HCT116 (cell line): ENCODE results near the gene UBXN10. TPM values are rescaled to one million over a fixed set of nuclear protein-coding genes. Genes with fewer than 3 reads are reported as not detected.

Experiments
- ATAC-seq: fragments of 200-7000 bp; cut with Tn5 transposase; 2 replicates; pipeline ENCODE4 v1.9.1; 2020; ENCODE audit warnings: mild to moderate bottlenecking, moderate library complexity
- BruUV-seq: library from RNA; stranded (reverse); fragments of 400-500 nt; replicated peaks from 2 replicates; lab custom pipeline; 2021; lab: Mats Ljungman, UMichigan
- CTCF ChIA-PET: fragments of 300-600 bp; sonication (Branson Sonifier 250); formaldehyde crosslinking; loops from one replicate; lab custom pipeline; 2021; ENCODE audit warnings: antibody characterized with exemption; lab: Charles Lee
- POLR2A ChIA-PET: fragments of 300-600, 350-600 bp; sonication (Branson Sonifier 250); formaldehyde crosslinking; loops from one replicate; lab custom pipeline; 2021; ENCODE audit warnings: antibody characterized with exemption; lab: Charles Lee
- RAD21 ChIA-PET, 2 experiments: fragments of 300-600 bp; sonication (Branson Sonifier 250); formaldehyde crosslinking; loops; one replicate each; lab custom pipeline; 2023; ENCODE audit warnings: low total read pairs in 2 of 2; ENCODE audit not compliant: uncharacterized antibody in 2 of 2, unreplicated experiment in 2 of 2, low non-redundant PET in 1 of 2; lab: Charles Lee
- DNase-seq: peaks from one replicate; pipeline ENCODE4 v3.0.0-alpha.2; 2010; ENCODE audit warnings: low read depth, low spot score
- H2AFZ ChIP-seq: fragments of 200-600 bp; shearing (Covaris generic), sonication (generic); 2 replicates; pipeline ENCODE4 v1.6.1; 2017; ENCODE audit warnings: low read depth, mixed run types, mixed read lengths, antibody characterized with exemption, low read length; ENCODE audit not compliant: poor library complexity, severe bottlenecking
- H3K27ac ChIP-seq: 2 replicates; pipeline ENCODE4 v1.5.1; 2012; ENCODE audit warnings: low read depth, low read length
- H3K27me3 ChIP-seq: fragments of 200-600 bp; sonication (generic); 2 replicates; pipeline ENCODE4 v1.6.1; 2016; ENCODE audit warnings: mixed run types, low read length, mixed read lengths; ENCODE audit not compliant: insufficient read depth
- H3K36me3 ChIP-seq, 2 experiments: fragments of 200-500 bp in 1 of 2; fragments of 200-600 bp in 1 of 2; sonication (Bioruptor generic) in 1 of 2; sonication (generic) in 1 of 2; 2 replicates each; pipeline versions ENCODE4 v1.5.1 to v1.6.1; 2014 to 2016; ENCODE audit warnings: low read length in 2 of 2, inconsistent platforms in 1 of 2, mixed read lengths in 1 of 2, mixed run types in 1 of 2; ENCODE audit not compliant: insufficient read depth in 2 of 2, control insufficient read depth in 1 of 2
- H3K4me1 ChIP-seq, 2 experiments: fragments of 200-600 bp in 1 of 2; sonication (generic) in 1 of 2; 2 replicates each; pipeline versions ENCODE4 v1.5.1 to v1.6.1; 2012 to 2017; ENCODE audit warnings: low read length in 2 of 2, inconsistent platforms in 1 of 2, mild to moderate bottlenecking in 1 of 2, mixed read lengths in 1 of 2, mixed run types in 1 of 2, moderate library complexity in 1 of 2; ENCODE audit not compliant: insufficient read depth in 2 of 2, control insufficient read depth in 1 of 2
- H3K4me2 ChIP-seq: fragments of 200-600 bp; sonication (generic); 2 replicates; pipeline ENCODE4 v1.6.1; 2017; ENCODE audit warnings: mixed run types, low read length, mixed read lengths
- H3K4me3 ChIP-seq, 2 experiments: fragments of 200-600 bp in 1 of 2; sonication (generic) in 1 of 2; replicated peaks in 1 of 2; 2 replicates each; pipeline ENCODE4 v1.5.1; 2011 to 2016; ENCODE audit warnings: low read length in 2 of 2, control low read depth in 1 of 2, low read depth in 1 of 2, mild to moderate bottlenecking in 1 of 2, mixed read lengths in 1 of 2, mixed run types in 1 of 2
- H3K79me2 ChIP-seq: fragments of 200-600 bp; sonication (generic); 2 replicates; pipeline ENCODE4 v1.6.1; 2017; ENCODE audit warnings: mild to moderate bottlenecking, mixed run types, low read length, moderate library complexity, mixed read lengths; ENCODE audit not compliant: insufficient read depth
- H3K9ac ChIP-seq: fragments of 200-600 bp; sonication (generic); 2 replicates; pipeline ENCODE4 v1.6.1; 2016; ENCODE audit warnings: low read length, mixed read lengths
- H3K9me2 ChIP-seq: fragments of 200-600 bp; sonication (generic), shearing (Covaris generic); 2 replicates; pipeline ENCODE4 v1.6.1; 2017; ENCODE audit warnings: mixed run types, mild to moderate bottlenecking, moderate library complexity; ENCODE audit not compliant: insufficient read depth
- H3K9me3 ChIP-seq, 2 experiments: fragments of 200-500 bp in 1 of 2; fragments of 200-600 bp in 1 of 2; sonication (Bioruptor generic) in 1 of 2; sonication (generic) in 1 of 2; 2 replicates each; pipeline ENCODE4 v1.6.1; 2014 to 2017; ENCODE audit warnings: low read length in 2 of 2, mixed read lengths in 2 of 2, inconsistent platforms in 1 of 2, low read depth in 1 of 2, mild to moderate bottlenecking in 1 of 2, mixed run types in 1 of 2, moderate library complexity in 1 of 2; ENCODE audit not compliant: control insufficient read depth in 1 of 2, insufficient read depth in 1 of 2
- H4K20me1 ChIP-seq: fragments of 200-600 bp; sonication (generic), shearing (Covaris generic); 2 replicates; pipeline ENCODE4 v1.6.1; 2017; ENCODE audit warnings: mixed run types, mild to moderate bottlenecking, moderate library complexity; ENCODE audit not compliant: insufficient read depth
- CBX3 ChIP-seq: IDR thresholded peaks from 2 replicates; pipeline ENCODE4 v1.6.1; 2012; ENCODE audit warnings: low read depth
- CEBPB ChIP-seq: IDR thresholded peaks from 2 replicates; pipeline ENCODE4 v1.6.1; 2012; ENCODE audit warnings: low read depth
- EGR1 ChIP-seq: IDR thresholded peaks from 2 replicates; pipeline ENCODE4 v1.6.1; 2012; ENCODE audit warnings: low read depth
- ELF1 ChIP-seq: IDR thresholded peaks from 2 replicates; pipeline ENCODE4 v1.6.1; 2012; ENCODE audit warnings: low read depth, borderline replicate concordance
- EZH2 ChIP-seq: fragments of 200-600 bp; sonication (generic); IDR thresholded peaks from 2 replicates; pipeline ENCODE4 v1.6.1; 2017; ENCODE audit warnings: antibody characterized with exemption, mixed run types
- EZH2phosphoT487 ChIP-seq: fragments of 200-600 bp; IDR thresholded peaks from 2 replicates; pipeline ENCODE4 v1.6.1; 2018; ENCODE audit warnings: antibody characterized with exemption, borderline replicate concordance
- FOSL1 ChIP-seq: IDR thresholded peaks from 2 replicates; pipeline ENCODE4 v1.6.1; 2012; ENCODE audit warnings: low read depth
- JUND ChIP-seq: IDR thresholded peaks from 2 replicates; pipeline ENCODE4 v1.6.1; 2012
- MAX ChIP-seq: IDR thresholded peaks from 2 replicates; pipeline ENCODE4 v1.6.1; 2012
- POLR2AphosphoS5 ChIP-seq: IDR thresholded peaks from 2 replicates; pipeline ENCODE4 v1.6.1; 2011; ENCODE audit warnings: mild to moderate bottlenecking, low read depth, low read length, moderate library complexity
- RAD21 ChIP-seq: IDR thresholded peaks from 2 replicates; pipeline ENCODE4 v1.6.1; 2012; ENCODE audit warnings: low read depth, mild to moderate bottlenecking
- REST ChIP-seq: IDR thresholded peaks from 2 replicates; pipeline ENCODE4 v1.6.1; 2012; ENCODE audit warnings: low read depth
- SIN3A ChIP-seq: IDR thresholded peaks from 2 replicates; pipeline ENCODE4 v1.6.1; 2012; ENCODE audit warnings: low read depth
- SRF ChIP-seq: IDR thresholded peaks from 2 replicates; pipeline ENCODE4 v1.6.1; 2012; ENCODE audit warnings: low read depth
- TCF7L2 ChIP-seq: IDR thresholded peaks from 2 replicates; pipeline ENCODE4 v1.7.0; 2011; ENCODE audit warnings: borderline replicate concordance, inconsistent platforms; ENCODE audit not compliant: insufficient read depth, insufficient read length; ENCODE audit errors: extremely low read depth
- ZFX ChIP-seq: fragments of 450-650 bp; IDR thresholded peaks from 2 replicates; pipeline ENCODE4 v1.6.1; 2017
- ZNF274 ChIP-seq: fragments of 200-500 bp; sonication (Bioruptor generic); IDR thresholded peaks from 2 replicates; pipeline ENCODE4 v1.6.1; 2014; ENCODE audit warnings: mild to moderate bottlenecking, low read depth, low read length, inconsistent platforms
- intact Hi-C: fragments of 100-400 bp; cut with micrococcal nuclease; formaldehyde crosslinking; loops from 2 replicates; pipeline ENCODE4 v1.10.0; 2022
- total RNA-seq: library from RNA; stranded (reverse); gene quantifications from one replicate; pipeline ENCODE4 v1.2.1, GENCODE V29; 2021; ENCODE audit not compliant: unreplicated experiment
- TF ChIP-seq, protein P1 (sequence below), 3 experiments: fragments of 200-600 bp in 1 of 3; sonication (generic) in 1 of 3; IDR thresholded peaks in 2 of 3; conservative IDR thresholded peaks in 1 of 3; 2 replicates each; pipeline ENCODE4 v1.5.1; 2012 to 2017; ENCODE audit warnings: low read depth in 2 of 3, low read length in 2 of 3, antibody characterized with exemption in 1 of 3, borderline replicate concordance in 1 of 3, control low read depth in 1 of 3, mild to moderate bottlenecking in 1 of 3, mixed read lengths in 1 of 3, mixed run types in 1 of 3, moderate library complexity in 1 of 3; ENCODE audit not compliant: insufficient read depth in 1 of 3
- TF ChIP-seq, protein P2 (sequence below): IDR thresholded peaks from 2 replicates; pipeline ENCODE4 v1.6.1; 2012

UBXN10 gene
- total RNA-seq, 1 experiment from 2014 or later: not detected

GRCh38 chr1:20182415-20182814, 3.5 kb upstream of the UBXN10 start:
- intact Hi-C loops: no loop called here
- Histone ChIP-seq H3K9ac (no peak overlapping the region), H3K4me2 (no peak overlapping the region), H3K27me3 (no peaks in the 10 kb centered on the region), H3K9me2 (no peaks in the 10 kb centered on the region), H3K9me3 (no peaks in the 10 kb centered on the region), H2AFZ (no peak overlapping the region), H3K36me3 (no peaks in the 10 kb centered on the region), H4K20me1 (no peaks in the 10 kb centered on the region), H3K79me2 (no peaks in the 10 kb centered on the region), H3K27ac (no peak overlapping the region), H3K4me3 (no peak overlapping the region), H3K4me1 (no peaks in the 10 kb centered on the region)
- DNase-seq (no peak), ATAC-seq (no peak)
- ChIA-PET POLR2A (no interaction called here), CTCF (no interaction called here), RAD21 (no interaction called here)
- TF ChIP-seq ELF1 (no peak), CEBPB (no peak), EZH2 (no peak), JUND (no peak), ZFX (no peak), ZNF274 (no peak), MAX (no peak), SRF (no peak), FOSL1 (no peak), REST (no peak), TCF7L2 (no peak), EGR1 (no peak), SIN3A (no peak), CBX3 (no peak), POLR2AphosphoS5 (no peak), EZH2phosphoT487 (no peak), RAD21 (no peak)
- TF ChIP-seq, protein P1, sequence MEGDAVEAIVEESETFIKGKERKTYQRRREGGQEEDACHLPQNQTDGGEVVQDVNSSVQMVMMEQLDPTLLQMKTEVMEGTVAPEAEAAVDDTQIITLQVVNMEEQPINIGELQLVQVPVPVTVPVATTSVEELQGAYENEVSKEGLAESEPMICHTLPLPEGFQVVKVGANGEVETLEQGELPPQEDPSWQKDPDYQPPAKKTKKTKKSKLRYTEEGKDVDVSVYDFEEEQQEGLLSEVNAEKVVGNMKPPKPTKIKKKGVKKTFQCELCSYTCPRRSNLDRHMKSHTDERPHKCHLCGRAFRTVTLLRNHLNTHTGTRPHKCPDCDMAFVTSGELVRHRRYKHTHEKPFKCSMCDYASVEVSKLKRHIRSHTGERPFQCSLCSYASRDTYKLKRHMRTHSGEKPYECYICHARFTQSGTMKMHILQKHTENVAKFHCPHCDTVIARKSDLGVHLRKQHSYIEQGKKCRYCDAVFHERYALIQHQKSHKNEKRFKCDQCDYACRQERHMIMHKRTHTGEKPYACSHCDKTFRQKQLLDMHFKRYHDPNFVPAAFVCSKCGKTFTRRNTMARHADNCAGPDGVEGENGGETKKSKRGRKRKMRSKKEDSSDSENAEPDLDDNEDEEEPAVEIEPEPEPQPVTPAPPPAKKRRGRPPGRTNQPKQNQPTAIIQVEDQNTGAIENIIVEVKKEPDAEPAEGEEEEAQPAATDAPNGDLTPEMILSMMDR (IDR thresholded peaks at IDR 0.05 in 2 of 3, conservative IDR thresholded peaks at IDR 0.05 in 1 of 3; ENCODE audit: borderline replicate concordance in 1 of 3, insufficient read depth in 1 of 3, low read depth in 2 of 3, low read length in 2 of 3): no peak
- TF ChIP-seq, protein P2, sequence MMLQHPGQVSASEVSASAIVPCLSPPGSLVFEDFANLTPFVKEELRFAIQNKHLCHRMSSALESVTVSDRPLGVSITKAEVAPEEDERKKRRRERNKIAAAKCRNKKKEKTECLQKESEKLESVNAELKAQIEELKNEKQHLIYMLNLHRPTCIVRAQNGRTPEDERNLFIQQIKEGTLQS: no peak
- BruUV-seq: no TSS peak
